Endothelial cell of hepatic sinusoid (primary cell): ENCODE measurements around the gene DPY19L3.
"Not testable (repeated sequence)": the region's sequence is repeated elsewhere in the genome, so short reads cannot be mapped to it uniquely, and the experiment has no call there.

ENCODE experiments used
- in situ Hi-C: cut with HindIII; loops from 2 replicates; pipeline ENCODE4 v1.10.0; 2017; ENCODE audit warnings: low sequenced_read_pairs

DPY19L3 gene, protein sequence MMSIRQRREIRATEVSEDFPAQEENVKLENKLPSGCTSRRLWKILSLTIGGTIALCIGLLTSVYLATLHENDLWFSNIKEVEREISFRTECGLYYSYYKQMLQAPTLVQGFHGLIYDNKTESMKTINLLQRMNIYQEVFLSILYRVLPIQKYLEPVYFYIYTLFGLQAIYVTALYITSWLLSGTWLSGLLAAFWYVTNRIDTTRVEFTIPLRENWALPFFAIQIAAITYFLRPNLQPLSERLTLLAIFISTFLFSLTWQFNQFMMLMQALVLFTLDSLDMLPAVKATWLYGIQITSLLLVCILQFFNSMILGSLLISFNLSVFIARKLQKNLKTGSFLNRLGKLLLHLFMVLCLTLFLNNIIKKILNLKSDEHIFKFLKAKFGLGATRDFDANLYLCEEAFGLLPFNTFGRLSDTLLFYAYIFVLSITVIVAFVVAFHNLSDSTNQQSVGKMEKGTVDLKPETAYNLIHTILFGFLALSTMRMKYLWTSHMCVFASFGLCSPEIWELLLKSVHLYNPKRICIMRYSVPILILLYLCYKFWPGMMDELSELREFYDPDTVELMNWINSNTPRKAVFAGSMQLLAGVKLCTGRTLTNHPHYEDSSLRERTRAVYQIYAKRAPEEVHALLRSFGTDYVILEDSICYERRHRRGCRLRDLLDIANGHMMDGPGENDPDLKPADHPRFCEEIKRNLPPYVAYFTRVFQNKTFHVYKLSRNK

GRCh38 chr19:32405431-32406160 lies at the start of gene DPY19L3:
Gene DPY19L3, plus strand, starts transcription at chr19:32405770. Its CDS starts 2,484 bp downstream, at chr19:32408254.
- in situ Hi-C loops: no loop called here

- in situ Hi-C loops: no loop called here
Measured at GRCh38 chr19:32357720-32358119, 47.9 kb upstream of the DPY19L3 start.

DNA sequence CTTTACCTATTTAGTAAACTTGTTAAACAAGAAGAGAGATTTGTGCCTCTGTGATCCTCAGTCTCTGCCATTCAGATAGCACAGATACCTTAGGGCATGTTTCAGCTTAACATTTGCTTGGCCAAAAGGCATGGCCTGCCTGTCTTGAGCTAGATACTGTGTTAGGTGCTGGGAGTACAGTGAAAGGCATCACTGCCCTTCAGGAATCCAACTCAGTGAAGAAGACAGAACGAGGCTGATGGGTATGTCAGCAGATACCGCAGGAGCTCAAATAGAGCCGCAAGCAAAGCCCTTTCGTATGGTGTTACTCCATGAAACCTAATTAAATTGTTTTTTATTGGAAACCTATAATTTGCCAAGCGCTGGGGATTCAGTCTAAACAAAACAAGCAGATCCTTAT lies 47.2 kb upstream of the DPY19L3 start:
- in situ Hi-C loops: no loop called here

- in situ Hi-C loops: no loop called here
Measured at GRCh38 chr19:32359581-32359980, 46.0 kb upstream of the DPY19L3 start.

- in situ Hi-C loops: no loop called here
Measured at GRCh38 chr19:32361574-32362317, 43.8 kb upstream of the DPY19L3 start.

GRCh38 chr19:32362318-32362691 lies 43.3 kb upstream of the DPY19L3 start:
- in situ Hi-C loops: no loop called here

DNA sequence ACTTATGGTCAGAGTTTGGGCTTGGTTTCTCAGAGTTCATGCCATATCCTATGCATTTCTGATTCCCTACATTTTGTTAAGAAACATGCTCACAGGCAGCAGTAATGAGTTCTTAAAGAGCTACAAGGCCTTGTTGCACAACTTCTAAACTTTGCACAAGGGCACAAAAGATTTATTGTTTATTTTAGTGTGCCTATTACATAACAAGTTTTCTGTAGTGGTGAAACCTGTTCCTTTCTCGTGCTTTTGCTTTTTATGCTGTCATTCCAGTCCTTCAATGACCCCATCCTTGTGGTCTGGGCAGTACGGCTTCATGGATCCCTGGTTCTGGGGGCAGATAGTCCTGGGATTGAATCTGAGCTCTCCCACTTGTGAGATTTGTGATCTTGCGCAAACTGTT lies 42.4 kb upstream of the DPY19L3 start:
- in situ Hi-C loops: no loop called here

DNA sequence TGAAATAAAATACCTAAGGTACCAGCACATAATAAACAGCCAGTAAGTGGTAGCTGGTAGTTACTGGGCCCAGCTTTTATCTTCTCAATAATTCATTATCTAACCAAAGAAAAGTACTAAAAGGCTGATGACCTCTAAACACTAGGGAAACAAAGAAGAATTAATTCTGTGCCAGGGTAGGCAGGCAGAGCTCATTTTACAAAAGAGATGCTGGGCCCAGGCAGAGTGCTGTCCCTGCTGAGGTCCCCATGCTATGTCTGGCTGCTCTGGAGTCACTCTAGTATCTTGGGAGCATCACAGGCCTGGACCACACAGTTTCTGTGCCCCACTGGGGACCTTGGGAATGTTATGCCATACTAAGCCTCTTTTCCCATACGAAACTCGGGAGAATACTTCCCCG lies 41.9 kb upstream of the DPY19L3 start:
- in situ Hi-C loops: no loop called here

DNA sequence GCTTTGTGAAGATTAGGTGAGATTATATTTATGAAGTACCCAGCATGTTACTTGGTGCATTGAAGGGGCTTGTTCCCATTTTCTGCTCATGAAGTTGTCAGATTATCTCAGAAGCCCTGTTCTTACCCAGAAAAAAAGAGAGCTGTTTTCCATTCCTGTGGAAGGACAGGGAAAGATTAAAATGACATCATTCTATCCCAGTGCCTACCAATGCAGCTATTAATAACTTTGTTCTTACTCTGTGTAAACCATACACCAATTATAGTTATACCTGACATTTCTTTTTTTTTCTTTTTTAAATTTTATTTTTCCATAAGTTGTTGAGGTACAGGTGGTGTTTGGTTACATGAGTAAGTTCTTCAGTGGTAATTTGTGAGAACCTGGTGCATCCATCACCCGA lies 41.5 kb upstream of the DPY19L3 start:
- in situ Hi-C loops: no loop called here

DNA sequence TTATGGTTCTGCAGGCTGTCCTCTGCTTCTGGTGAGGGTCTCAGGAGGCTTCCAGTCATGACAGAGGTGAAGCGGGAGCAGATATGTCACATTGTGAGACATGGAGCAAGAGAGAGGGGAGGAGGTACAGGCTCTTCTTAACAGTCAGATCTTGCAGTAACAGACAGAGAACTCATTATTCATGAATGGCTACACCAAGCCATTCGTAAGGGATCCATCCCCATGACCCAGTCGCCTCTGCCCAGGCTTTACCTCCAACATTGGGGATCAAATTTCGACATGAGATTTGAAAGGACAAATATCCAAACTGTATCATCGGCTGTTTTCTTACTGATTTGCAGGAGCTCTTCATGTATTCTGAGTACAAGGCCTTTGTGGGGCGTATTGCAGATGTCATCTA lies 38.5 kb upstream of the DPY19L3 start:
- in situ Hi-C loops: no loop called here

GRCh38 chr19:32367948-32368536 lies 37.5 kb upstream of the DPY19L3 start:
- in situ Hi-C loops: no loop called here

DNA sequence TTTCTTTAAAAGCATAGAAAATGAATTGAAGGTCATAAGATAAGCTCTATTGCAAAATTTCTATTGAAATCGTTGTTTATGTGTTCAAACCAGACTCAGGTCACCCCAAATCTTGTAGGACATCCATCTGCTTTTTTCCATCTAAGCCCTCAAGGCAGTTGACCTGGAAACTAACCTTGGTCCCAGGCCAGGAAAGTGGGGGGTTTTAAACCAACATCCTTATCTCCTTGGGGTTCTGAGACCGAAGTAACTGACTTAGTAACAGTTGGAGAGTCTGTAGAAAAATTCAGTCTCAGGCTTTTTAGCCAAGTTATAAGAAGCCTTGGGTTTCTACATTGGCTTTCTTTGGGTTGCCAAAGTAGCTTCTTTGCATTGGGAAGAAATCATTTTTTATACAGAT lies 36.8 kb upstream of the DPY19L3 start:
- in situ Hi-C loops: no loop called here

DNA sequence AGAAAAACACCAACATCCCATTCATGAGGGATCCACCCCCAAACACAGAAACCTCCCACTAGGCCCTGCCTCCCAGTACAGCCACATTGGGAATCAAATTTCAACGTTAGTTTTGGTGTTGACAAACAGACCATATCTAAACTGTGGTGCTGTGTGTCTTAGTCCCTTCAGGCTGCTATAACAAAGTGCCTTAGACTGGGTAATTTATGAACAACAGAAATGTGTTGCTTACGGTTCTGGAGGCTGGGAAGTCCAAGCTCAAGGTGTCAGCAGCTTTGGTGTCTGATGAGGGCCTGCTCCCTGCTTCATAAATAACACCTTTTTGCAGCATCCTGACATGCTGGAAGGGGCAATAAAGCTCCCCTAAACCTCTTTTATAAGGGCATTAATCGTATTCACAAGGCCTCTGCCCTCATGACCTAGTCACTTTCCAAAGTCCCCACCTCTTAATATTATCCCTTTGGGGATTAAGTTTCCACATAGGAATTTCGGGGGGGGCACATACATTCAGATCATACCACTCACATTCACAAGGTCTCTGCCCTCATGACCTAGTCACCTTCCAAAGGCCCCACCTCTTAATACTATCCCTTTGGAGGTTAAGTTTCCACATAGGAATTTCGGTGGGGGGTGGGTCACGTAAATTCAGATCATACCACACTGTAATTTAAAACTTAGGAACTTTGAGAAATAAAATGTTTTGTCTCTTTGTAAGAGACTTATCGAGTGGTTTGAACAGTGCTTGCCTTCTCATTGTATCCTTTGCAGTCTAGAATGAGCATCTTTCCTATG lies 32.6 kb upstream of the DPY19L3 start:
- in situ Hi-C loops: no loop called here

- in situ Hi-C loops: no loop called here
Measured at GRCh38 chr19:32373585-32374295, 31.8 kb upstream of the DPY19L3 start.

DNA sequence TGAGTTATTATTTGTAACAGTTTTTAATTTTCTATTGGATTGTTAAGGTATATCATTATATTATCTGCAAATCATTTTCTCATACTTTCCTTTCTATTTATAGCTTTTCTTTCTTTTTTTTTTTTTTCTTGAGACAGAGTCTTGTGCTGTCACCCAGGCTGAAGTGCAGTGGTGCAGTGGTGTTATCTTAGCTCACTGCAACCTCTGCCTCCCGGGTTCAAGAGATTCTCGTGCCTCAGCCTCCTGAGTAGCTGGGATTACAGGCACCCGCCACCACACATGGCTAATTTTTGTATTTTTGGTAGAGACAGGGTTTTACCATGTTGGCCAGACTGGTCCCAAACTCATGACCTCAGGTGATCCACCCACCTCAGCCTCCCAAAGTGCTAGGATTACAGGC lies 31.2 kb upstream of the DPY19L3 start:
- in situ Hi-C loops: not testable (repeated sequence)

- in situ Hi-C loops: not testable (repeated sequence)
Measured at GRCh38 chr19:32377088-32377487, 28.5 kb upstream of the DPY19L3 start.

- in situ Hi-C loops: no loop called here
Measured at GRCh38 chr19:32380269-32380668, 25.3 kb upstream of the DPY19L3 start.

DNA sequence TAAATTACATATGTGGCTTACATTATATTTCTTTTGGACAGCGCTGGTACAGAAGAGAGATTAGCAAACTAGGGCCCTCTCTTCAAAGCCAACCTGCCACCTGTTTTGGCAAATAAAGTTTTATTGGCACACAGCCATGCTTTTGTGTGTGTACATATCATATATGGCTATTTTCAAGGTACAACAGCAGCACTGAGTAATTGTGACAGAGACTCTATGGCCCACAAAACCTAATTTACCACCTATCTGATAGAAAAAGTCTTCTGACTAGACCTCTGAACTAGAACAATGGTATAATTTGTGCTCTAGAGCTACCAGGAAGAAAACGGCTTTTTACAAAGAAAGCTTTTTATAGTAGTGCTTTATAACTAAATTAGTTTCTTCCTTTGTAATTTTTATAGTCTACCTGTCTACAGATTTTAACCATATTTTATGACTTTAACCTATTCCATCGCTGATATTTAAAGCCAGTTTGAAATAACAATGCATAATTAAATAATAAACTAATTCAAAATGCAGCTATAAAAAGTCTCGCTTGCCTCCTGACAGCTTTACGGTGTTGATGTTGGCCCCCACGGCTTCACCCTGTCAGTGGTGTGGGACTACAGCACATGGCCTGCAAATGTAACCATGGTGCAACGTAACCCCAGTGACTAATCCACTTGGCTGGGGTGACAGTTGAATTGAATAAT lies 17.7 kb upstream of the DPY19L3 start:
- in situ Hi-C loops: no loop called here
